HL-60 (cell line): ENCODE data around the gene LFNG.

ENCODE experiments used
- CTCF ChIP-seq: IDR thresholded peaks from one replicate; pipeline ENCODE4 v1.5.1; 2011; ENCODE audit warnings: low read length, control low read depth, inconsistent platforms; ENCODE audit not compliant: insufficient read depth
- POLR2AphosphoS5 ChIP-seq: IDR thresholded peaks from 2 replicates; pipeline ENCODE4 v1.6.1; 2012; ENCODE audit warnings: low read depth

- no peak for TF ChIP-seq CTCF
- TF ChIP-seq POLR2AphosphoS5: no peak
Measured at GRCh38 chr7:2499719-2500430, 19.7 kb upstream of the LFNG start.
